HepG2 (cell line): ENCODE measurements around the gene FAM53B. TPM values are rescaled to one million over a fixed set of nuclear protein-coding genes. Genes with fewer than 3 reads are reported as not detected.

Experiments
- ATAC-seq: fragments of 200-7000 bp; cut with Tn5 transposase; 3 replicates; pipeline ENCODE4 v1.9.1; 2020; ENCODE audit warnings: mild to moderate bottlenecking, moderate library complexity
- Bru-seq: library from RNA; stranded (reverse); fragments of 400-500 nt; gene quantifications from one replicate; lab custom pipeline; 2021; lab: Mats Ljungman, UMichigan
- BruChase-seq, 2 experiments: library from RNA; stranded (reverse); fragments of 400-500 nt; gene quantifications; one replicate each; lab custom pipeline; 2021; lab: Mats Ljungman, UMichigan
- BruUV-seq: library from RNA; stranded (reverse); fragments of 400-500 nt; replicated peaks from 2 replicates; lab custom pipeline; 2021; lab: Mats Ljungman, UMichigan
- CTCF ChIA-PET: fragments of 300-600 bp; formaldehyde crosslinking; extraction: SDS; loops from one replicate; lab custom pipeline; 2021; ENCODE audit warnings: low total read pairs, inconsistent platforms, low intra/inter-chr PET ratio; lab: Yijun Ruan, JAX
- POLR2A ChIA-PET: fragments of 350-600 bp; sonication (Branson Sonifier 250); formaldehyde crosslinking; loops from one replicate; lab custom pipeline; 2020; ENCODE audit warnings: antibody characterized with exemption, inconsistent platforms; lab: Yijun Ruan, JAX
- DNase-seq: peaks from one replicate; pipeline ENCODE4 v3.0.0-alpha.2; 2015; ENCODE audit warnings: low spot score
- FAIRE-seq: peaks from 3 replicates; lab custom pipeline; 2011; peaks lifted over from hg19 to GRCh38; lab: Jason Lieb, UNC
- H2AFZ ChIP-seq: one replicate; pipeline ENCODE4 v1.6.1; 2011; ENCODE audit warnings: low read length, inconsistent platforms
- H3K27ac ChIP-seq: fragments of 300-600 bp; 3 replicates; pipeline ENCODE4 v1.8.0; 2011; ENCODE audit warnings: mixed run types, mild to moderate bottlenecking, mixed read lengths, low read length, inconsistent platforms; ENCODE audit not compliant: insufficient read depth; ENCODE audit errors: extremely low read length
- H3K27me3 ChIP-seq, 2 experiments: fragments of 200-600 bp in 1 of 2; 2 replicates in 1 of 2; 3 replicates in 1 of 2; pipeline versions ENCODE4 v1.6.0 to v1.8.0; 2011; ENCODE audit warnings: low read length in 2 of 2, mild to moderate bottlenecking in 2 of 2, moderate library complexity in 2 of 2, inconsistent platforms in 1 of 2; ENCODE audit not compliant: insufficient read depth in 2 of 2, control insufficient read depth in 1 of 2
- H3K36me3 ChIP-seq, 2 experiments: fragments of 200-600 bp in 1 of 2; replicated peaks in 1 of 2; 2 replicates in 1 of 2; 3 replicates in 1 of 2; pipeline versions ENCODE4 v1.5.1 to v1.8.0; 2011; ENCODE audit warnings: low read length in 2 of 2, inconsistent platforms in 1 of 2; ENCODE audit not compliant: insufficient read depth in 2 of 2, control insufficient read depth in 1 of 2
- H3K4me1 ChIP-seq: 2 replicates; pipeline ENCODE4 v1.5.1; 2012; ENCODE audit warnings: low read length, inconsistent platforms; ENCODE audit not compliant: insufficient read depth
- H3K4me2 ChIP-seq: 2 replicates; pipeline ENCODE4 v1.6.0; 2011; ENCODE audit warnings: low read depth, low read length, inconsistent platforms
- H3K4me3 ChIP-seq, 3 experiments: fragments of 200-600 bp in 1 of 3; sonication (generic), shearing (Covaris generic) in 1 of 3; replicated peaks in 1 of 3; 2 replicates each; pipeline ENCODE4 v1.5.1; 2011 to 2016; ENCODE audit warnings: low read length in 3 of 3, inconsistent platforms in 2 of 3, low read depth in 2 of 3, mild to moderate bottlenecking in 2 of 3, control low read depth in 1 of 3, mixed read lengths in 1 of 3; ENCODE audit not compliant: insufficient read depth in 1 of 3
- H3K79me2 ChIP-seq: one replicate; pipeline ENCODE4 v1.6.1; 2011; ENCODE audit warnings: low read length, inconsistent platforms; ENCODE audit not compliant: insufficient read depth
- H3K9ac ChIP-seq: 2 replicates; pipeline ENCODE4 v1.6.0; 2011; ENCODE audit warnings: mild to moderate bottlenecking, low read depth, low read length, inconsistent platforms; ENCODE audit not compliant: insufficient read depth
- H3K9me3 ChIP-seq: 2 replicates; pipeline ENCODE4 v1.5.1; 2012; ENCODE audit warnings: mild to moderate bottlenecking, low read length
- H4K20me1 ChIP-seq: 2 replicates; pipeline ENCODE4 v1.6.0; 2011; ENCODE audit warnings: inconsistent platforms, mild to moderate bottlenecking, low read length, moderate library complexity; ENCODE audit not compliant: insufficient read depth
- BCL6 ChIP-seq: IDR thresholded peaks from 2 replicates; pipeline ENCODE4 v1.6.1; 2016; ENCODE audit warnings: missing genetic modification reagents, missing compliant biosample characterization
- GABPA ChIP-seq, 2 experiments: IDR thresholded peaks; 2 replicates each; pipeline ENCODE4 v1.6.1; 2011 to 2016; ENCODE audit warnings: low read depth in 2 of 2, low read length in 1 of 2, missing biosample characterization in 1 of 2, missing genetic modification characterization in 1 of 2
- NCOA2 ChIP-seq: sonication (generic); formaldehyde crosslinking; IDR thresholded peaks from 2 replicates; pipeline ENCODE4 v1.8.0; 2022; ENCODE audit warnings: inconsistent platforms
- PRPF4 ChIP-seq: fragments of 200-400 bp; formaldehyde crosslinking; IDR thresholded peaks from 2 replicates; pipeline ENCODE4 v1.6.1; 2016; ENCODE audit warnings: low read length, low read depth; ENCODE audit not compliant: poor library complexity, severe bottlenecking
- REXO4 ChIP-seq: sonication (generic); formaldehyde crosslinking; IDR thresholded peaks from 2 replicates; pipeline ENCODE4 v1.8.0; 2022; ENCODE audit warnings: missing genetic modification reagents, mild to moderate bottlenecking, borderline replicate concordance
- SOX6 ChIP-seq, 2 experiments: fragments of 450-650 bp in 1 of 2; sonication (generic) in 1 of 2; formaldehyde crosslinking in 1 of 2; IDR thresholded peaks; 2 replicates each; pipeline versions ENCODE4 v1.4.0 to v1.6.1; 2017 to 2020; ENCODE audit warnings: antibody characterized with exemption in 1 of 2, mild to moderate bottlenecking in 1 of 2, missing genetic modification reagents in 1 of 2
- ZNF567 ChIP-seq: sonication (generic); formaldehyde crosslinking; IDR thresholded peaks from 2 replicates; pipeline ENCODE4 v1.8.1; 2023; ENCODE audit warnings: mild to moderate bottlenecking, missing genetic modification reagents, borderline replicate concordance
- WGBS: methylation state at CpG from one replicate; pipeline ENCODE4 v1.1.6; 2017; ENCODE audit warnings: low lambda C conversion rate; 5-methylcytosine and 5-hydroxymethylcytosine counted together
- in situ Hi-C: cut with HindIII; loops from 2 replicates; pipeline ENCODE4 v1.10.0; 2017; ENCODE audit warnings: low pct_unique_long_range_greater_than_20kb; ENCODE audit not compliant: extremely low pct_ligation_motif_present
- intact Hi-C: fragments of 100-400 bp; cut with micrococcal nuclease; formaldehyde crosslinking; loops from one replicate; pipeline ENCODE4 v1.10.0; 2022; ENCODE audit not compliant: unreplicated experiment
- long read RNA-seq, 2 experiments: library from RNA in 1 of 2; library from polyadenylated mRNA in 1 of 2; stranded (forward) in 1 of 2; unstranded in 1 of 2; transcript quantifications; one replicate each; pipeline ENCODE4 v2.0.0, GENCODE V29; 2019 to 2022
- polyA minus RNA-seq, 3 experiments: library from RNA; depleted of rRNA, polyadenylated mRNA; stranded (reverse); fragments of >200 nt; gene quantifications; 2 replicates each; pipeline ENCODE4 v1.2.3, GENCODE V29; 2011; ENCODE audit warnings: low replicate concordance in 1 of 3
- polyA plus RNA-seq, 8 experiments: library from polyadenylated mRNA; depleted of rRNA in 3 of 8; stranded (reverse) in 7 of 8; unstranded in 1 of 8; fragments of >200 nt; fragmentation: Illumina TruSeq in 4 of 8; extraction: Trizol in 4 of 8; gene quantifications; 2 replicates each; pipeline versions ENCODE4 v1.2.1 to v1.2.3, GENCODE V29; 2011 to 2016; ENCODE audit warnings: low read depth in 4 of 8, missing spikeins in 1 of 8, mixed read lengths in 1 of 8; ENCODE audit not compliant: insufficient read depth in 1 of 8
- total RNA-seq, 5 experiments: library from RNA; depleted of rRNA; stranded (reverse); fragments of >200 nt; fragmentation: Illumina TruSeq; extraction: Trizol; gene quantifications; 2 replicates each; pipeline ENCODE4 v1.2.3, GENCODE V29; 2016; ENCODE audit warnings: low read depth in 1 of 5
- TF ChIP-seq, protein P1 (sequence below): sonication (generic); formaldehyde crosslinking; IDR thresholded peaks from 2 replicates; pipeline ENCODE4 v1.4.0; 2020; ENCODE audit warnings: missing genetic modification reagents

FAM53B gene, protein sequence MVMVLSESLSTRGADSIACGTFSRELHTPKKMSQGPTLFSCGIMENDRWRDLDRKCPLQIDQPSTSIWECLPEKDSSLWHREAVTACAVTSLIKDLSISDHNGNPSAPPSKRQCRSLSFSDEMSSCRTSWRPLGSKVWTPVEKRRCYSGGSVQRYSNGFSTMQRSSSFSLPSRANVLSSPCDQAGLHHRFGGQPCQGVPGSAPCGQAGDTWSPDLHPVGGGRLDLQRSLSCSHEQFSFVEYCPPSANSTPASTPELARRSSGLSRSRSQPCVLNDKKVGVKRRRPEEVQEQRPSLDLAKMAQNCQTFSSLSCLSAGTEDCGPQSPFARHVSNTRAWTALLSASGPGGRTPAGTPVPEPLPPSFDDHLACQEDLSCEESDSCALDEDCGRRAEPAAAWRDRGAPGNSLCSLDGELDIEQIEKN
- total RNA-seq (2016; rRNA removed; fragmentation: Illumina TruSeq; extraction: Trizol) (17.6 and 19.3 TPM in 2 replicates), polyA plus RNA-seq (2011; rRNA removed) (5.8 and 6.4 TPM in 2 replicates), polyA minus RNA-seq (2011; rRNA and poly(A)+ RNA removed; ENCODE audit: low replicate concordance) (28.7 and 33.7 TPM in 2 replicates), Bru-seq, nascent RNA (percentile 56 among the genes with signal in this experiment), BruChase-seq, experiment 1, labeled RNA remaining after a 6-hour chase (percentile 91 among the genes with signal in this experiment), BruChase-seq, experiment 2, labeled RNA remaining after a 2-hour chase (percentile 85 among the genes with signal in this experiment)
- 37.4 and 40.4 TPM in 2 replicates for total RNA-seq (2016; cell fraction: cytosol; rRNA removed; fragmentation: Illumina TruSeq; extraction: Trizol; ENCODE audit: low read depth)
- 15.2 and 19.1 TPM in 2 replicates for total RNA-seq (2016; cell fraction: insoluble cytoplasmic fraction; rRNA removed; fragmentation: Illumina TruSeq; extraction: Trizol)
- 19.0 and 21.2 TPM in 2 replicates for total RNA-seq (2016; cell fraction: membrane; rRNA removed; fragmentation: Illumina TruSeq; extraction: Trizol)
- 13.6 and 18.0 TPM in 2 replicates for total RNA-seq (2016; cell fraction: nucleus; rRNA removed; fragmentation: Illumina TruSeq; extraction: Trizol)
- polyA plus RNA-seq (2011; cell fraction: cytosol; rRNA removed), result 4.7 and 7.2 TPM in 2 replicates
- polyA plus RNA-seq (2011; cell fraction: nucleus; rRNA removed), result 7.7 and 11.9 TPM in 2 replicates
- 3.5 and 5.6 TPM in 2 replicates for polyA plus RNA-seq (2012)
- 0.71 and 0.72 TPM in 2 replicates for polyA plus RNA-seq (2016; cell fraction: cytosol; fragmentation: Illumina TruSeq; extraction: Trizol; ENCODE audit: low read depth)
- 10.3 and 11.4 TPM in 2 replicates for polyA plus RNA-seq (2016; cell fraction: insoluble cytoplasmic fraction; fragmentation: Illumina TruSeq; extraction: Trizol; ENCODE audit: low read depth)
- 3.6 and 4.1 TPM in 2 replicates for polyA plus RNA-seq (2016; cell fraction: membrane; fragmentation: Illumina TruSeq; extraction: Trizol; ENCODE audit: low read depth)
- polyA plus RNA-seq (2016; cell fraction: nucleus; fragmentation: Illumina TruSeq; extraction: Trizol; ENCODE audit: insufficient read depth, low read depth), result 13.5 and 14.8 TPM in 2 replicates
- 7.5 and 12.7 TPM in 2 replicates for polyA minus RNA-seq (2011; cell fraction: cytosol; rRNA and poly(A)+ RNA removed)
- 9.5 and 10.1 TPM in 2 replicates for polyA minus RNA-seq (2011; cell fraction: nucleus; rRNA and poly(A)+ RNA removed)
- long read RNA-seq, experiment 1, partial matches to known transcripts, result 0 of 7 reads
- long read RNA-seq, experiment 1, other reads (novel, unspliced or antisense), result 7 of 7 reads
- long read RNA-seq, experiment 2, full-length matches to known transcripts, result 6 of 13 reads
- long read RNA-seq, experiment 2, partial matches to known transcripts, result 2 of 13 reads
- long read RNA-seq, experiment 2, other reads (novel, unspliced or antisense), result 5 of 13 reads

DNA sequence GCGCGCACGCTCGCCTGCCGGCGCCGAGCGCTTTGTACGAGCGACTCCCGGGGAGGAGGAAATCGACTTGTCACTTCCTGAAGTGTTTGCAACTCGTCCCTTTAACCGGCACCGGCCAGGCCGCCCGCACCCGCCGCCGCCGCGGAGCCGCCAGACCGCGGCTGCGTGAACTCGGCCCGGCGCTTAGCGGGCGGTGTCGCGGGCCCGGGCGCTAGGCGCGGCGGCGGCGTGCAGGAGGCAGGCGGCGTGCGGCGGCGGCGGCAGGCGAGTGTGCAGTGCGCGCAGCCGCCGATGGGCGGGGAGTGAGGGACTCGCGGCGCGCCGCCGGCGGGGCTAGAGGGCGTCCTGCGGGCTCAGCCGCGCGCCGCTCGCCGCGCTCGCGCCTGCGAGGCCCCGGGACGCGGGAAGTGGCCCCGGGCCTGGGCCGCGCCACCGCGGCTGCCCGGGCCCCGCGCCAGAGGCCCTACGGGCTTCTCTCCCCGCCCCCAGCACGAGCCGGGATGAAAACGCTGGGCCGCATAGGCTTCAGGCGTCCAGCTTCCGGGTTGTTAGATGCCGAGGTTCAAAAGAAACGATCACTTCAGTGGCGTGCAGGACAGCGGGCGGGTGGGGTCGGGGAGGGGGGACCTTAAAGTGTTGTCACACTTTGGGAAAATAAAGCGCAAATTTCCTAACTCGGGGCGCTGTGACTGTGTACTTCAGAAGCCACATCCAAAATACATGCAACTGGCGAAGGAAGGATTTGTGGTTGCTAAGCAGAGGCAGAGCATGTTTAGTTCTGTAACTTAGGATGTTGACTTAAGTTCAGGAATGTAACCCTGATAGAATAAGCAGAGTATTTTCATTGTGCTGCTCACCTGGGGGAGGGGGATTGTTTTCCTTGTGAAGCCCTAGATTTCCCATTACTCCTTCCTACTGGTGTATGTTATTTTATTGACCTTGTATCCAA, at the start of gene FAM53B:
TSS of gene FAM53B (minus strand) at position 277 of the 949 bp plus-strand sequence. CDS start 37,665 bp downstream, outside the sequence.
- peak; percentile 49 for ATAC-seq
- WGBS, result 0% methylated on average over 7 of the region's 100 CpGs
- Histone ChIP-seq H3K9ac (peak within 1 kb of the TSS; percentile 70), H2AFZ (peak within 1 kb of the TSS; percentile 57), H3K79me2 (peaks cover 24% of the 10 kb centered on the region), H3K36me3 (peaks cover 2 to 5% of the 10 kb centered on the region in 2 experiments; a peak in 3 of 5 replicates), H3K4me1 (peaks cover 47% of the 10 kb centered on the region), H3K27ac (peak within 1 kb of the TSS; percentile 88), H3K4me2 (peak within 1 kb of the TSS; percentile 82), H3K4me3 (peak within 1 kb of the TSS; percentile 80 to 87 (median 81)), H3K27me3 (no peaks in the 10 kb centered on the region; a peak in 1 of 5 replicates), H4K20me1 (no peaks in the 10 kb centered on the region), H3K9me3 (no peaks in the 10 kb centered on the region)
- intact Hi-C loops, result loop anchor here (2.0 to 5.0 kb wide), 3 partner anchors 48 to 214 kb away; partner anchors contain the start of gene EEF1AKMT2
- in situ Hi-C loops, result loop anchor here (5.0 kb wide), 1 partner anchor 207 kb away; no protein-coding TSS in a partner anchor
- FAIRE-seq, result peak; percentile 72
- BruUV-seq, result no TSS peak
- CTCF ChIA-PET, result interaction anchor here (1.0 to 2.3 kb wide), 2 partner anchors 204 to 213 kb away, joined by 3 to 11 read pairs; no protein-coding TSS in a partner anchor
- POLR2A ChIA-PET, result no interaction called here
- DNase-seq, result peak; percentile 89
- TF ChIP-seq REXO4, result no peak
- TF ChIP-seq SOX6 (IDR thresholded peaks at IDR 0.05), result no peak
- TF ChIP-seq SOX6 (CRISPR knock-in tag; IDR thresholded peaks at IDR 0.05), result peak; percentile 75
- 0 out of 2 replicates have a peak, but pooled peaks have one; percentile 7 for TF ChIP-seq NCOA2
- TF ChIP-seq, protein P1, sequence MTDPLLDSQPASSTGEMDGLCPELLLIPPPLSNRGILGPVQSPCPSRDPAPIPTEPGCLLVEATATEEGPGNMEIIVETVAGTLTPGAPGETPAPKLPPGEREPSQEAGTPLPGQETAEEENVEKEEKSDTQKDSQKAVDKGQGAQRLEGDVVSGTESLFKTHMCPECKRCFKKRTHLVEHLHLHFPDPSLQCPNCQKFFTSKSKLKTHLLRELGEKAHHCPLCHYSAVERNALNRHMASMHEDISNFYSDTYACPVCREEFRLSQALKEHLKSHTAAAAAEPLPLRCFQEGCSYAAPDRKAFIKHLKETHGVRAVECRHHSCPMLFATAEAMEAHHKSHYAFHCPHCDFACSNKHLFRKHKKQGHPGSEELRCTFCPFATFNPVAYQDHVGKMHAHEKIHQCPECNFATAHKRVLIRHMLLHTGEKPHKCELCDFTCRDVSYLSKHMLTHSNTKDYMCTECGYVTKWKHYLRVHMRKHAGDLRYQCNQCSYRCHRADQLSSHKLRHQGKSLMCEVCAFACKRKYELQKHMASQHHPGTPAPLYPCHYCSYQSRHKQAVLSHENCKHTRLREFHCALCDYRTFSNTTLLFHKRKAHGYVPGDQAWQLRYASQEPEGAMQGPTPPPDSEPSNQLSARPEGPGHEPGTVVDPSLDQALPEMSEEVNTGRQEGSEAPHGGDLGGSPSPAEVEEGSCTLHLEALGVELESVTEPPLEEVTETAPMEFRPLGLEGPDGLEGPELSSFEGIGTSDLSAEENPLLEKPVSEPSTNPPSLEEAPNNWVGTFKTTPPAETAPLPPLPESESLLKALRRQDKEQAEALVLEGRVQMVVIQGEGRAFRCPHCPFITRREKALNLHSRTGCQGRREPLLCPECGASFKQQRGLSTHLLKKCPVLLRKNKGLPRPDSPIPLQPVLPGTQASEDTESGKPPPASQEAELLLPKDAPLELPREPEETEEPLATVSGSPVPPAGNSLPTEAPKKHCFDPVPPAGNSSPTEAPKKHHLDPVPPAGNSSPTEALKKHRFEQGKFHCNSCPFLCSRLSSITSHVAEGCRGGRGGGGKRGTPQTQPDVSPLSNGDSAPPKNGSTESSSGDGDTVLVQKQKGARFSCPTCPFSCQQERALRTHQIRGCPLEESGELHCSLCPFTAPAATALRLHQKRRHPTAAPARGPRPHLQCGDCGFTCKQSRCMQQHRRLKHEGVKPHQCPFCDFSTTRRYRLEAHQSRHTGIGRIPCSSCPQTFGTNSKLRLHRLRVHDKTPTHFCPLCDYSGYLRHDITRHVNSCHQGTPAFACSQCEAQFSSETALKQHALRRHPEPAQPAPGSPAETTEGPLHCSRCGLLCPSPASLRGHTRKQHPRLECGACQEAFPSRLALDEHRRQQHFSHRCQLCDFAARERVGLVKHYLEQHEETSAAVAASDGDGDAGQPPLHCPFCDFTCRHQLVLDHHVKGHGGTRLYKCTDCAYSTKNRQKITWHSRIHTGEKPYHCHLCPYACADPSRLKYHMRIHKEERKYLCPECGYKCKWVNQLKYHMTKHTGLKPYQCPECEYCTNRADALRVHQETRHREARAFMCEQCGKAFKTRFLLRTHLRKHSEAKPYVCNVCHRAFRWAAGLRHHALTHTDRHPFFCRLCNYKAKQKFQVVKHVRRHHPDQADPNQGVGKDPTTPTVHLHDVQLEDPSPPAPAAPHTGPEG (CRISPR knock-in tag), result no peak
- TF ChIP-seq ZNF567 (CRISPR knock-in tag), result no peak
- TF ChIP-seq BCL6 (CRISPR knock-in tag), result peak; percentile 24
- no peak for TF ChIP-seq PRPF4
- no peak for TF ChIP-seq GABPA (IDR thresholded peaks at IDR 0.05; ENCODE audit: low read depth, low read length)
- TF ChIP-seq GABPA (CRISPR knock-in tag; IDR thresholded peaks at IDR 0.05; ENCODE audit: low read depth), result no peak
